ENCODE data around the gene MVK.

MVK gene

DNA sequence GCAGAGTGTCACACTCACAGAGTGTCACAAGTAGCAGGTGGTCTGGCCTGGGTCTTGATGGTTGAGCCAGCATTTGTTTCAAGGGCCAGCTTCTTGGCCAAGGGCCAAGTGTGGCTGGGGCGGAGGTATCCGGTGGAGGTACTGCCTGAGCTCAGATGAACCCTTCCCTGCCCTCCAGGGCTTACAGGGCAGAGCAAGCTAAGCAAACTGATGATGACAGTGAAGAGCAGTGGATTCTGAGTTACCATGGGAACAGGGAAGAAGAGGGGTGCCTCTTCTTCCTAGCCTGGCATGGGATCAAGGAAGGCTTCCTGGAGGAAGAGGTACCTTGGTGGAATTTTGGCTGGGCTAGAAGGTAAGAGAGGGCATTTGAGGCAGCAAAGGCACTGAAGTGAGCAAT lies 35.7 kb downstream of the MVK start:
- DNase-seq = no peak

DNA sequence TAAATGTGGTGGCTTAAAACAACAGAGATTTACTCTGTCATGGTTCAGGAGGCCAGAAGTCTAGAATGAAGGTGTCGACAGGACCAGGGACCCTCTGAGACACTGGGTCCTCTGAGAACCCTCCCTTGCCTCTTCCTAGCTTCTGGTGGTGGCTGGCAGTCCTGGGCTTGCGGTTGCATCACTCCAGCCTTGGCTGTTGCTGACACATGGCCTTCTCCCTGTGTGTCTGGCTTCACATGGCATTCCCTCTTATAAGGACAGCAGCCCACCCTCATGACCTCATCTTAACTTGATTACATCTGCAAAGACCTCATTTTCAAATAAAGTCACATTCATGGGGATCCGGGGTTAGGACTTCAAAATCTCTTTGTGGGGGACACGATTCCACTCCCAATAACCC lies 36.9 kb downstream of the MVK start:
- DNase-seq = no peak

DNA sequence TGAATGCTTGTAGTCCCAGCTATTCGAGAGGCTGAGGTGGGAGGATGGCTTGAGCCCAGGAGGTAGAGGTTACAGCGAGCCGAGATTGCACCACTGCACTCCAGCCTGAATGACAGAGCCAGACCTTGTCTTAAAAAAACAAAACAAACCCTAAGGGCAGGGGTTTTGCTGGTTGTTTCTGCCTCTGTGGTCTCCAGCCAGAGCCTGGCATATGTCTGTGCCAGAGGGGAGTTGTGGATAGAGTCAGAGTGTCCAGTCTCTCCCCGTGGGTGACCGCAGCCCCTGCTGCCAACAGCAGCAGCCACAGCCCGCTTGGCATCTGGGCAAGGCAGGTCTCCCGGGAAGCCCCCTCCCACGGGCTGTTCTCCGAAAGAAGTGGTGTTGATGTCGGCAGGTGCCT lies 37.6 kb downstream of the MVK start:
- DNase-seq = no peak

DNA sequence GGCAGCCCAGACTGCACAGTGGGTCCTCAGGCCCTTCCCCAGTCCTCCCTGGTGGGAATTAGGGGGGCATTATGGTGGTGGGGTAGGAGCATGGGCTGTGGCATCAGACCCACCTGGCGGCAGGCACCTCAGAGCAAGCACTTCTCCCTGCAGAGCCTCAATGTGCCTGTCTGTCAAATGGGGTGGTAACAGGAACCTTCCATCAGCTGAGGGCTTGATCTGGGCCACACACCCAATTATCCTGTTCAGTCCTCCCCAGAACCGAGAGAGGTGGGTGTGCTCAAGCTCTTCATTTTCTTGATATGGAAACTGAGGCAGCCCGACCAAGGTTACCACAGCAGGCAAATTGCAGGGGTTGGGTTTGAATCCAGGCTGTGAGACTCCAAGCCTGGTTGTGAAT lies 38.4 kb downstream of the MVK start:
- no peak for DNase-seq

DNA sequence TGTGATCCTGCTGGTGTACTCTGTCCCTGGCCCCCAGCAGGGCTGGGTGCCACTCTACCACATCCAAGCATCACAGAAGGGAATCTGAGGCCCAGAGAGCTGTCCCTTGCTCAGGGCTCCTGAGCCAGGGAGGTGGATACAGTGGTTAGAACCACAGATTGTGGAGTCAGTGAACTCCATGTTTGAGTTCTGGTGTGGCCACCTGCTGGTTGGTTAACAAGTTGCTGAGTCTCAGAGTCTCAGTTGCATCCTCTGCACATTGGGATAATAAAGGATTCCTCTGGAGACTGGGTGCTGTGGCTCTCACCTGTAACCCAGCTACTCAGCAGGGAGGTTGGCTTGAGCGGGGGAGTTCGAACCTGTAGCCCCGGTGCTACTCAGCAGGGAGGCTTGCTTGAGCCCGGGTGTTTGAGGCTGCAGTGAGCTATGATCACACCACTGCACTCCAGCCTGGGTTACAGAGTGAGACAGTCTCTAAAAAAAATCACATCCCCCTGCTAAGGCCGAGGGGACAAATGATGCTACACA lies 39.4 kb downstream of the MVK start:
- peak; percentile 12 for DNase-seq

DNA sequence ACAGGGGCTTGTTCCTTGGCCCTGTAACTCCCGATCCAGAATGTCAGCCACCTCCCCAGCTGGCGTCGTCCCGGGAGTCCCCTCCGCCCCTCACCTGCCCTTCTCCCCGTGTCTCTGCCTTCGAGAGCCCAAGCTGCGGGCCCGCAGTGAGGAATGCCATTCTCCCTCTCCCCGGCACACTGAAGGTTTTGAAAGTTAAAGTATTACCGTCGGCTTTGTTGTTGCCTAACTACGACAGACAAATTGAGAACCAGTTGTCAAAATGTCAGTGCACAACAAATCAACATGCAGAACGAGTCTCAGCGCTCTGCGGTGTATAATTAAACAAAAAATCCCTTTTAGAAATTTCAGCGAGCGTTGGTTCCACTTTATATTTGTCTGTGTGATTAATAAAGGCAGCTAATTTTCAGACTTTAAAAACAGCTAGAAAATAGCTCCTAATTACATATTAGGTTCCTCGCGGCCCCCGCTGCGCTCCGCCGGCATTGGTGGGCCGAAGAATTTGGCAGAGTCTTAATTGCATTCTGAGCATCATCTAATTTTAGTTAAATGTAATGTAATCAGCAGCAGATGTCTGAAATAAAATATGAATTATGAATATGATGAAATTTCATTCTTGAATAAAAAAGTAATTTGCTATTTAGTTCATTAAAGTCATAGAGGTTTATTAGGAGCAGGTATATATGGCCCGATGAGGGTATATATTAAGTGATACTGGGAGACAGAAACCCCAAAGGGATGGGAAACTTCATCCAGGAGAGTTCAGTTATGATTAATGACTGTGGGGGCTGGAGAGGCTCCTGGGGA lies 40.3 kb downstream of the MVK start:
- DNase-seq = no peak

DNA sequence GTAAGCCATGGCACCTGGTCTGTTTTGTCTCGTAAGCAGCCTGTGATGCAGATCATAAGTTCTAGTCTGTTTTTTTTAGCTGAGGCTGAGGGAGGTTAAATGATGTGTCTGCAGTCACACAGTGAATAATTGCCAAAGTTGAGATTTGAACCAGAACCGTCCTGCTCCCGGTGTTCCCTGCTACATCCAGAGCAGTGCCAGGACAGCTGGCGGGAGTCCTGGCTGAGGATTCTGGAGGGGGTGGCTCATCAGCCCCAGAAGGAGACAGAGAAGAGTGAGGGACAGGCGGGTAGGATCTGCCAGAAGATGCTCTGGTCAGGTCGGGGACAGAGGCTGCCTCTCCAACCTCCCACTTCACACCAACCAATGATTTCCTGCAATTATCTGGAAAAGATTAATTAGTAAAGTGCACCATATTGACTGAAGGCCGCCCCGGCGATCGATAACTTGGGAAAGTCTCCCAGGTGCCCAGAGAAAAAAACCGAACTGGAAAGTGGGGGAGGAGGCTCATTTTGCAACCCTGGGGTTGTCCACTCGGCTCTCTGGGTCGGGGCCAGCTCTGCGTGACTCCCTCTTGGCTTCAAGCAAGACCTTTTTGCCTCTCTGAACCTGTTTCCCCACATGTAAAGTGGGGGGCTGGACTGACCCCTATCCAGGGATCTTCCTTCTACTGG lies 42.1 kb downstream of the MVK start:
- DNase-seq = no peak

DNA sequence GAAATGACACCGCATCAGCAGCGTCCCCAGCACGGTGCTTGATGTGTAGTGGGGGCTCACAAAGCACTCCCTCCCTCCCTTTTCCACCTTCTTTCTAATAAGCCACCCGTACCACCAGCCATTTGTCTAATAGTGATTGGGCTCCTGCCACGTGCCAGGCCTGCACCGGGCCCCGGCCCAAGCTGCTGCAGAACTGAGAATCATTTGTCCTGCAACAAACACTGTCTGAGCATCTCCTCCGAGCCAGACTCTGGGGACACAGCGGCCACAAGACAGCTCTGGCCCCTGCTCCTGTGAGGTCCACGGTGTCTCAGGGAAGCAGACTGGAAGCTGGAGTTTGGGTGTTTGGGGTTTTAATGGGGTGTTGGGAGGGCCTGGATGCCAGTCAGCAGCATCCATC lies 43.9 kb downstream of the MVK start:
- no peak for DNase-seq

DNA sequence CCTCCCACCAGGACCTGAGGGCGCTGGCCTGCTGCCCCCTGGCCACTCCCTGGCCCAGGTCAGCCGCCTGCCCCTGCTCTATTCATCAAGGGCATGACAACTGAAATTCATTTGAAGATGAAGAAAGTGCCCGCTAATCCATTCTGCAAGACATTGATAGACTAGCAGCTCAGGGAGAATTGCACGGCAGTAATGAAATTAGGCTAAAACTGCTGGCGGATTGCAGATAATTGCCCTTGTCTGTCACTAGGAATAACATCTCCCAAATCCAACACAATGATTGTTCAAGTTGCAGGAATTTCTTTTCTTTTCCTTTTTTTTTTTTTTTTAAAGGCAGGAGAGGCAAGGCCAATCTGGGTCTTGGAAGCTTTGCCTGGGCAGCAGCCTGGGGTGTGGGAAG lies 44.5 kb downstream of the MVK start:
- no peak for DNase-seq

DNA sequence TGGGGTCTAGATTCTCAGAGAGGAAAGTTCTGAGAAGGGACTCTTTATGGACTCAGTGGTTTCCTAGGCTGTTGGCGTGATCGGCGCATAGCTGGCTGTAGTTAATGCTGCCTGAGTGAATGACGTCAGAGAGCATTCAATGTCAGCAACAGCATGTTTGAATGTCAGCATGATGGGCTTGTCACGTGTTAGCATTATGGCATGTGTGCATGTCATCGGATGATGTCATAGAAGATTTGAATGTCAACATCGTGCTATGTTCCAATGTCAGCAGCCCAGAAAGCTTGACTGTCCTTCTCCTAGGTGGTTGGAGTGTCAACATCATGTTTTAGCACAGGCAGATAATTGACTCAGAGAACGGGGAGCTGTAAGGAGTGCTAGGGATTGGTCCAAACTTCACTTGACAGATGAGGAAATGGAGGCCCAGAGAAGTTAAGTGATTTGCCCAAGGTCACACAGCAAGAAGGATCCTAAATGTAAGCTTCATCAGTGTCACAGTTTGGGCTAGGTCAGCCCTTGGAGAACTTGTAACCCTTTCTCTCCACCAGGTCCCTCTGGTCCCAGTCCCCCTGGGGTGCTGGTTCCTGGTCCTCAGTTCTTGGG lies 45.5 kb downstream of the MVK start:
- no peak for DNase-seq

DNA sequence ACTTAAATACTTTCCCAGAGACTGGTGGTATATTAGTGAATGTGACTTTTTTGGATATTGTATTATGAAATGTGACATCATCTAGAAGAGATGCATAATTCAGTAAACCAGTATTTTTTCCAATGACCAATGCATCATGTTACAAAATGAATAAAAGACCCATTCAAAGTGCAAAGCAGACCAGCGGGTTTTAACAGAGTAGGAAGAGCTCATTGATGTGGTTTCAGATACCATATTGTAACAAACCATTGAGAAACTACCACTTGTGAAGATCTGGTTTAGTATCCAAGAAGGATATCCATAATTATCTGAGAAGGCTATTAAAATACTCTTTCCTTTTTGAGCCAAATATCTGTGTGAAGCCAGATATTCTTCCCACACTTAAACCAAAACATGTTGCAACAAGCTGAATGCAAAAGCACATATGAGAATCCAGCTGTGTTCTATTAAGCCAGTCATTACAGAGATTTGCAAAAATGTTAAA lies 47.7 kb downstream of the MVK start:
- DNase-seq = peak; percentile 17

DNA sequence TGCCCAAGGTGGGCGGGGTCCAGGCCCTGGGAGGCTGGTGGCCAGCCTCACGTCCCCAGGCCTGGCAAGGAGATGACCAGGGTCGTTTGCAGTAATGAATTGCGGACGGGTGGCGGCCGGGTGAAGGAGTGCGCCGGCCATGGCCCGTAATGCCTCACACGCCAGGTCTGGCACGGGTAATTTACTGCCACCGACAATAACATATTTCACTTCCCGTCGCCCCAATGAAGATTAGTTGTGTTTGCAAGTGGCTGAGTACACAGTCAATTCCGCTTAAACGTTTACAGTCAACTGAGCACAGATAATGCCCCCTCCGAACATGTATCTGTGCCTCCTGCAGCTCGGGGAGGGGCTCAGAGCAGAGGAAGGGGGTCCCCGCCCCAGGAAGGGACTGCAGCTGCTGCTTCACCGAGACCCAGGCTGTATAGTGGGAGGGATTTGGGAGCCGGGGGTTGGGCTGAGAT lies 48.3 kb downstream of the MVK start:
- DNase-seq = no peak

DNA sequence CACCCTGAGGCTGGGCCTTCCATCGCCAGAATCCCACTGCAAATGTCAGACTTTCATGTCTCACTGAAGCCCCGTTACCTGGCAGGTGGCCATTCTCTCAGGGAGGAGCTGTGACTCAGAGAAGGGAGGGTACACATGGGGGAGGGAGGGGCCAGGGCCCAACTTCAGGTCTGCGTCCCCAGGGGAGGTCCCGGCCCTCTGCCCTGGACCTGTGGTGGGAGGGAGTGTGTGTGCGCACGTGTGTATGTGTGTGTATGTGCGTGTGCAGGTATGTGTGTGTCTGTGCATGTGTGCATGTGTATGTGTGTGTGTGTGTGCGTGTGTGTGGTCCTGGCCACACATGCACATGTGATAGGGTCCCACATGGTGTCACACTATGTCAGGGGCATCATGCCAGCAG lies 50.9 kb downstream of the MVK start:
- DNase-seq = no peak

DNA sequence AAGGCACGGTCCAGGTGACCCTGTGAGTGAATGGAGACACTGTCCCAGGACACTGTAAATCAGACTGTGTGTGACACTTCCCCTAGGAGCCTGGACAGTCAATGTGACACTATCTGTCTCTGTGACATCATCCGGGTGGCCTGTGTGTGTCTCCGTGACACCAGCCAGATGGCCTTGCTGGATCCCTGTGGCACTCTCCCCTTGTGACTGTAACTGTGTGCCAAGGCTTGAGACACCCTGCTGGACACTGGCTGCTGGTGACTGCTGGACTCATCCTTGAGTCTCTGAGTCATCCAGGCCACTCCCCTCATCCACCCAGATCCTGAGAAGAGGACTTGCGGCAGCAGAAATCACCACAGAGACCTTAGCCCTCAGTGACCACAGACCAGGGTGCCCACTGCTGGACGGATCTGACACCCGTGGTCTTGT lies 51.6 kb downstream of the MVK start:
- no peak for DNase-seq

DNA sequence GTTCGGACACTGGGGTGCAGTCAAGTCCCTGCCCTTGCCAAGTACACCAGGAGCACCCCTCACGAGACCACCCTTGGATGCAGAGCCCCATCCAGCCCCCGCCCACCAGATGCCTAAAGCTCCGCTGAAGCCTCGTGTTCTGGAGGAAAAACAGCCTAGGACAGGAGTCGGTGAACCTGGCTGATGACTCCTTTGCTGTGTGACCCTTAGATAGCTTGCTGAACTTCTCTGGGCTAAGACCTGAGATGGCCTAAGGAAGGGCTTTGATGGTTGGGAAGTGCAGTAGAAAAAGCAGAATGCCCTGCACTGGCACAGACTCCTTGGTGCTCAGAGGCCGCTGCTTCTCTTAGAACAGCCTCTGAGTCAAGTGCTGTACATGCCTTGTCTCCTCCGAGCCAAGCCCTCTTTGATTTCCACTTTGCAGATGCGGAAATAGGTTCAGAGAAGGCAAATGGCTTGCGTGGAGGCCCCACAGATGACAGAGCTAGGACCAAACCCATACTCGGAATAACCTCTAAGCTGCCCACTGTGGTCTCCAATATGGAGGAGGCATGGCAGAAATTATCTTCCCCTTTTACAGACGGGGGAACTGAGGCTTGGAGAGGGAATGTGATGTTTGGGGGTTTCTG lies 52.3 kb downstream of the MVK start:
- no peak for DNase-seq

DNA sequence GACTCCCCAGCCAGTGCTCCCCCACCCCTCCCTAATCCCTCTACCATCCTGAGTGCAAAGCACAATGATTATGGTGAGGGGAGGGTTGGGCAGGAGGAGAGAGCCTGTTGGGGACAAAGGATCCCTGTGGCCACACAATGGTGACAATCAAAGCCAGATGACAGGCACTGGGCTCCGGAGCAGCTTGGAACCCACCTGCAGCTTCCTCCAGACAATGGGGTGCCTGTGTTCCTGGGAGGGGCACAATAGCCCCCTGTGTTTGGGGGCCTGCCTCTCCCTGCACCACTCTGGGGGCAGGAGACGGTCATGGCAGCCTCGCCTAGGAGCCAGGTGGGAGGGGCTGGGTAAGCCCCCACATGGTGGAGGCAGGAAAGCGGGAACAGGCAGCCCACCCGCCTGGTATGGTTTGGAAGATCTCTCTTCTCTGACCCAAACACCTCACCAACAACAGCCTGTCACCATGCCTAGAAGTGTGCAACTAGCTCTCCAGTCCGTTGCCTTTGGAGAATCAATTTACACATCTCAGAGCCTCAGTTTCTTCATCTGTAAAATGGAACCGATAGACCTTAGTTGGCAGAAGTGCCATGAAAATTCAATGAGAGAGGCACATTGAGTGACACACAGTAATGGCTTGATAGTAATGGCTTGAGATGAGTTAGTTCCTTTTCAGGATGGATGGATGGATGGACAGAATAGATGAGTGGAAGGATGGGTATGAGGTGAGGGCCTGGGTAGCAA lies 53.0 kb downstream of the MVK start:
- no peak for DNase-seq

DNA sequence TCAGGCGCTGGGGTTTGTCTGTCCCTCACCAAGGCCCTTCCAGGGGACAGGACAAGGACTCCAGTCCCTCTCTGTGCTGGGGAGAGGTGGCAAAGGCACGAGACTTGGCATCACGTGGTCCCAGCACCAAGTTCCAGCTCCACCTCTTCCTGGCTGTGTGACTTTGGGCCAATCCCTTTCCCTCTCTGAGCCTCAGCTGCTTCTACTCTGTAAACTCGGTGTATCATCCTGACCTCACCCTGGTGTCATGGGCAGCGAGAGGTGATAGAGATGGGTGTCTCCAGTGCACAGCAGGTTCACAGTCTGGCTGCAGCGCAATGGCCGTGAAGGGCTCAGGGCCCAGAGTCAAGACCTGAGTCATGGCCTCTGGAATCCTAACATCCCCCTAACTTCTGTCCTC lies 54.0 kb downstream of the MVK start:
- DNase-seq = no peak

DNA sequence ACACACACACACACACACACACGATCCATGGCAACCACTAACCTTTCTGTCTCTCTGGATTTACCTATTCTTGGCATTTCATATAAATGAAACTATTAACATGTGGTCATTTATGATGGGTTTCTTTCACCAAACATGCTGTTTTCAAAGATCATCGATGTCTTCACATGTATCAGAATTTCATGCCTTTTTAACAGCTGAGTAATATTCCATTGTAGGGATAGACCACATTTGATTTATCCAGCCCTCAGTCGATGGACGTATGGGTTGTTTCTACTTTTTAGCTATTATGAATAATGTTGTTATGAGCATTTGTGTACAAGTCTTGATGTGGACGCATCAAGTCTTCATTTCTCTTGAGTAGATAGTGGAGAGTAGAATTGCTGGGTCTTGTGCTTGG lies 56.5 kb downstream of the MVK start:
- no peak for DNase-seq

DNA sequence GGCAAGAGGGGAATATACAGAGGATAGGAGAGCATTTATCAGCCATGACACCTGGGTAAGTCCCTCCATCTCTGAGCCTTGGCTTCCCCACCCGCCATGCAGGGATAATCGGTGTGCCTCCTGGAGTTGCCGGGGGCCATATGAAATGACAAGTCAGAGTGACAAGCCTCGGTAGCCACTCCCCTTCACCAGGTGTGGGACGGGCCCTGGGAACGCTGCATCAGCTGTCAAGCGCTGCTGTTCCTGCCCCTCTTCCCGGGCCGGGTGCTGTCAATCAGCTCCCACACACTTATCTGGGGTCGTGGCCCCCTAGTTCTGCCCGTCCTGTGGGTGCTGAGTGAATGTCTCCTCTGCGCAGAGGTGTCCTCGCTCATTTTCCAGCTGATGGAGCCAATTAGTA lies 57.2 kb downstream of the MVK start:
- no peak for DNase-seq

DNA sequence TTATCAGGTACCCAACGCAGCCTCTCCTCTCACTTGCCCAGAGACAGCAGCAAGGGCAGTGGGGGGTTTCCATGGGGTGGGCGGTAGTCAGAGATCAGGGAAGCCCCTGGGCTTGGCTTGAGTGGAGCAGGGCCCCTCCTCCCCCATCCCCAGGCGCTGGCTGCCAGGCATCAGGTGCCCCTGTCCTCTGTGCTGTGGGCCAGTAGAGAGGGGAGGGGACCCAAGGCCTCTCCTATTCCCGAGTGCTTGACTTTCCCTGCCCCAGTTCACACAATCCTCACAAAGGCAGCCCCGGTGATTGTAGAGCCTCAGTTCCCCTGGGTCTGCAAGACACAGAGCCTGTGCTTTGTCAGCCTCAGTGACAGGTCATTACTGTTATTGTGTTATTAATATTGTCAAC lies 57.7 kb downstream of the MVK start:
- no peak for DNase-seq

DNA sequence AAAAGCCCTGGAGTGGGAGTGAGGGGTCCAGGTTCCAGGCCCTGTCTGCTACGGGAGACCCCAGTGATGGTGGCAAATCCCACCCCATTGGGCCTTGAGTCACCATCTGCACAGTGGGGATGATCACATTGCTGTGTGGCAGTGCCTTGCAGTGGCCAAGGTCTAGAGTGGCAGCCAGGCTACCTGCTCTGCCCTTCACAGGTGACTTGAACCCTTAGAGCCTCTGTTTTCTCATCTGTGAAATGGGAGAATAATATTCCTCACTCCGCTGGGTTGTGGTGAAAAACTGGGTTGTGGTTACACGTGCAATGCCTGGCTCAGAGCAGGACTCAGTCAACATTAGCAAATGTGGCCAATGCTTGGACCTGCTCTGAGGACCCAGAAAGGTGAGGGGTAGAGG lies 58.2 kb downstream of the MVK start:
- DNase-seq = no peak

DNA sequence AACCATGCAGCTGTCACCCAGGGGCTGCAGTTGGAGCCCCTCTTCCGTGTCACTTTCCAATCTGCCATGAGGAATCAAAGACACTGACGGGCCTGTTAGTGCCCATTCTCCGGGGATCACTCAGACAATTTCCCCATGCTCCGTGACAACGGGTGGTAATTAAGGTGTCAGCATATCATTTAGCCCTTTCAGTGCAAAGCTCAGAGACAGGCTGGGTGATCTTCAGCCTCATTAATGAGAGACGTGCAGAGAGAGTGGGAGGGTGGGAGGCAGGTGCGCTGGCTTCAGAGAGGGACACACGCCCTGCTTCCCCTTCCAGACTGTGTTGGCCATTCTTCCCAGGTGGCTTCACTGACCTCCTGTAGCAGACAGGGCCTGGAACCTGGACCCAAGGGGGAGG lies 58.7 kb downstream of the MVK start:
- DNase-seq = no peak
